ENCODE results near the gene NMNAT2.

Gene NMNAT2

DNA sequence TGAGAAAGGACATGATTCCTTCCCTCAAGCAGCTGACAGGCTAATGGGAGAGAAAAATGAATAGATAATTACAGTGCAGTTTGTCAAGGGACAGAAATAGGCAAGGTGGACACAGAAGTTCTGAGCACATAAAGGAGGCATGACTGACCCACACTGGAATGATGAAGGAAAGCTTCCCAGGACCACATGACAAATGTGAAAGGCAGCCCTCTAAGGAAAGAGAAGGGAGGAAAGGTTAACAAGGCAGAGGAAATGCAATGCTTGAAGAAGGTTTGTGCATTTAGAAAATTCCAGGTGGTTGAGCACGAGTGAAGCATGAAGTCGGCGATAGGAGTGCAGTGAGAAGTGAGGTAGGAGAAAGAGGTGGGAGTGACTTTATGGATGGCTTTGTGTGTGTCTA, 194.7 kb downstream of the NMNAT2 start:
- Histone ChIP-seq H3K27me3 (ENCODE audit: insufficient read depth, insufficient read length) (no peaks in the 10 kb centered on the region), H3K4me3 (ENCODE audit: insufficient read length, low read depth) (no peak overlapping the region), H3K9ac (ENCODE audit: insufficient read length, low read depth) (no peak overlapping the region), H3K36me3 (ENCODE audit: insufficient read depth, insufficient read length, low read length) (no peaks in the 10 kb centered on the region), H3K4me1 (ENCODE audit: insufficient read depth, insufficient read length) (peaks cover 4% of the 10 kb centered on the region), H3K9me3 (ENCODE audit: insufficient read depth, low read length) (no peaks in the 10 kb centered on the region)
- no peak for DNase-seq (ENCODE audit: low read depth, low spot score)
- TF ChIP-seq ZNF274 (IDR thresholded peaks at IDR 0.05; ENCODE audit: low read depth, low read length) (no peak), YY1 (IDR thresholded peaks at IDR 0.05; ENCODE audit: insufficient read depth, insufficient read length) (no peak), SUZ12 (IDR thresholded peaks at IDR 0.05; ENCODE audit: extremely low read depth, insufficient read depth, insufficient read length) (no peak)

GRCh38 chr1:183222909-183223308, 195.3 kb downstream of the NMNAT2 start:
- Histone ChIP-seq H3K36me3 (ENCODE audit: insufficient read depth, insufficient read length, low read length) (no peaks in the 10 kb centered on the region), H3K4me3 (ENCODE audit: insufficient read length, low read depth) (no peak overlapping the region), H3K27me3 (ENCODE audit: insufficient read depth, insufficient read length) (no peaks in the 10 kb centered on the region), H3K9me3 (ENCODE audit: insufficient read depth, low read length) (no peaks in the 10 kb centered on the region), H3K4me1 (ENCODE audit: insufficient read depth, insufficient read length) (peaks cover 7% of the 10 kb centered on the region), H3K9ac (ENCODE audit: insufficient read length, low read depth) (no peak overlapping the region)
- no peak for TF ChIP-seq ZNF274 (IDR thresholded peaks at IDR 0.05; ENCODE audit: low read depth, low read length)
- TF ChIP-seq YY1 (IDR thresholded peaks at IDR 0.05; ENCODE audit: insufficient read depth, insufficient read length) = no peak
- TF ChIP-seq SUZ12 (IDR thresholded peaks at IDR 0.05; ENCODE audit: extremely low read depth, insufficient read depth, insufficient read length) = no peak
- no peak for DNase-seq (ENCODE audit: low read depth, low spot score)

- no peaks in the 10 kb centered on the region for H3K27me3 ChIP-seq (ENCODE audit: insufficient read depth, insufficient read length)
- DNase-seq (ENCODE audit: low read depth, low spot score) = no peak
- H3K9me3 ChIP-seq (ENCODE audit: insufficient read depth, low read length) = no peaks in the 10 kb centered on the region
- H3K9ac ChIP-seq (ENCODE audit: insufficient read length, low read depth) = no peak overlapping the region
- TF ChIP-seq ZNF274 (IDR thresholded peaks at IDR 0.05; ENCODE audit: low read depth, low read length) (no peak), SUZ12 (IDR thresholded peaks at IDR 0.05; ENCODE audit: extremely low read depth, insufficient read depth, insufficient read length) (no peak), YY1 (IDR thresholded peaks at IDR 0.05; ENCODE audit: insufficient read depth, insufficient read length) (no peak)
- H3K36me3 ChIP-seq (ENCODE audit: insufficient read depth, insufficient read length, low read length) = peaks cover 3% of the 10 kb centered on the region
- H3K4me1 ChIP-seq (ENCODE audit: insufficient read depth, insufficient read length) = peaks cover 12% of the 10 kb centered on the region
- H3K4me3 ChIP-seq (ENCODE audit: insufficient read length, low read depth) = no peak overlapping the region
Measured at GRCh38 chr1:183219616-183220009, 198.6 kb downstream of the NMNAT2 start.

GRCh38 chr1:183218971-183219615, 199.1 kb downstream of the NMNAT2 start:
- H3K9me3 ChIP-seq (ENCODE audit: insufficient read depth, low read length) = no peaks in the 10 kb centered on the region
- peaks cover 3% of the 10 kb centered on the region for H3K36me3 ChIP-seq (ENCODE audit: insufficient read depth, insufficient read length, low read length)
- H3K4me3 ChIP-seq (ENCODE audit: insufficient read length, low read depth) = no peak overlapping the region
- peak; percentile 55 for DNase-seq (ENCODE audit: low read depth, low spot score)
- no peaks in the 10 kb centered on the region for H3K27me3 ChIP-seq (ENCODE audit: insufficient read depth, insufficient read length)
- H3K9ac ChIP-seq (ENCODE audit: insufficient read length, low read depth) = no peak overlapping the region
- TF ChIP-seq YY1 (IDR thresholded peaks at IDR 0.05; ENCODE audit: insufficient read depth, insufficient read length) (no peak), SUZ12 (IDR thresholded peaks at IDR 0.05; ENCODE audit: extremely low read depth, insufficient read depth, insufficient read length) (no peak), ZNF274 (IDR thresholded peaks at IDR 0.05; ENCODE audit: low read depth, low read length) (no peak)
- peaks cover 12% of the 10 kb centered on the region for H3K4me1 ChIP-seq (ENCODE audit: insufficient read depth, insufficient read length)

DNA sequence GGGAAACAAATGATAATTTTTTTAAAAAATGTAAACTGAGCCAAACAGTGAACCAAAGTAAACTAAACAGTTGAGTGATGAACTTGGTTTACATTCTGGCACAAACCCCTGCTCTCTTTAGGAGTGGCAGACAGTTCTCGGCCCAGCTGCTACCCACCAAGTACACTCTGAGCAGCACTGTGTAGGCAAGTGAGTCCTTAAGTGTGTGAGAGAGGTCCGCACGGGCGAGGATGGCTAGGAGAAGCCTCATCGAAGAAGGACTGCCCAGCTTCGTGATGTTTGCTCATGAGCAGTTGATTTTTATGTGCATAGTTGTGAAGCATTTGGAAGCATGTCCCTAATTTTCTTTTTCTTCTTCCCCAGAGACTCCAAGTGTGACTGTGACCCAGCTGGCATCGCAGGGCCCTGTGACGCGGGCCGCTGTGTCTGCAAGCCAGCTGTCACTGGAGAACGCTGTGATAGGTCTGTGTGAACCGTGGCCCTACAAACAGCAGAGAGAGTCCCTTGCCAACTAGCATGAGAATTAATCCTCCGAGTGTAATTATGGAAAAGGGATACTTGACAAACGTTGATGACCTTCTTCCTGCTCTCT, 200.1 kb downstream of the NMNAT2 start:
- DNase-seq (ENCODE audit: low read depth, low spot score) = no peak
- Histone ChIP-seq H3K4me3 (ENCODE audit: insufficient read length, low read depth) (no peak overlapping the region), H3K4me1 (ENCODE audit: insufficient read depth, insufficient read length) (peaks cover 12% of the 10 kb centered on the region), H3K36me3 (ENCODE audit: insufficient read depth, insufficient read length, low read length) (peaks cover 3% of the 10 kb centered on the region), H3K9me3 (ENCODE audit: insufficient read depth, low read length) (no peaks in the 10 kb centered on the region), H3K27me3 (ENCODE audit: insufficient read depth, insufficient read length) (no peaks in the 10 kb centered on the region), H3K9ac (ENCODE audit: insufficient read length, low read depth) (no peak overlapping the region)
- TF ChIP-seq YY1 (IDR thresholded peaks at IDR 0.05; ENCODE audit: insufficient read depth, insufficient read length) = no peak
- TF ChIP-seq ZNF274 (IDR thresholded peaks at IDR 0.05; ENCODE audit: low read depth, low read length) = no peak
- no peak for TF ChIP-seq SUZ12 (IDR thresholded peaks at IDR 0.05; ENCODE audit: extremely low read depth, insufficient read depth, insufficient read length)

- Histone ChIP-seq H3K9ac (ENCODE audit: insufficient read length, low read depth) (no peak overlapping the region), H3K9me3 (ENCODE audit: insufficient read depth, low read length) (no peaks in the 10 kb centered on the region), H3K4me3 (ENCODE audit: insufficient read length, low read depth) (no peak overlapping the region), H3K36me3 (ENCODE audit: insufficient read depth, insufficient read length, low read length) (peaks cover 3% of the 10 kb centered on the region), H3K27me3 (ENCODE audit: insufficient read depth, insufficient read length) (no peaks in the 10 kb centered on the region), H3K4me1 (ENCODE audit: insufficient read depth, insufficient read length) (peaks cover 12% of the 10 kb centered on the region)
- DNase-seq (ENCODE audit: low read depth, low spot score) = no peak
- TF ChIP-seq YY1 (IDR thresholded peaks at IDR 0.05; ENCODE audit: insufficient read depth, insufficient read length) = no peak
- no peak for TF ChIP-seq ZNF274 (IDR thresholded peaks at IDR 0.05; ENCODE audit: low read depth, low read length)
- TF ChIP-seq SUZ12 (IDR thresholded peaks at IDR 0.05; ENCODE audit: extremely low read depth, insufficient read depth, insufficient read length) = no peak
Measured at GRCh38 chr1:183215936-183216335, 202.2 kb downstream of the NMNAT2 start.

GRCh38 chr1:183215076-183215720, 203.0 kb downstream of the NMNAT2 start:
- Histone ChIP-seq H3K4me1 (ENCODE audit: insufficient read depth, insufficient read length) (peaks cover 12% of the 10 kb centered on the region), H3K27me3 (ENCODE audit: insufficient read depth, insufficient read length) (no peaks in the 10 kb centered on the region), H3K36me3 (ENCODE audit: insufficient read depth, insufficient read length, low read length) (peaks cover 3% of the 10 kb centered on the region), H3K9me3 (ENCODE audit: insufficient read depth, low read length) (no peaks in the 10 kb centered on the region), H3K9ac (ENCODE audit: insufficient read length, low read depth) (no peak overlapping the region), H3K4me3 (ENCODE audit: insufficient read length, low read depth) (no peak overlapping the region)
- no peak for DNase-seq (ENCODE audit: low read depth, low spot score)
- TF ChIP-seq SUZ12 (IDR thresholded peaks at IDR 0.05; ENCODE audit: extremely low read depth, insufficient read depth, insufficient read length) (no peak), YY1 (IDR thresholded peaks at IDR 0.05; ENCODE audit: insufficient read depth, insufficient read length) (no peak), ZNF274 (IDR thresholded peaks at IDR 0.05; ENCODE audit: low read depth, low read length) (no peak)

Measured in NT2/D1 (cell line).